Endothelial cell of umbilical vein (primary cell): Measurements from ENCODE around the gene ATP10B.

ENCODE experiments used
- CTCF ChIP-seq, 2 donors: IDR thresholded peaks; 1 replicate in 1 of 2; 2 replicates in 1 of 2; pipeline ENCODE4 v1.5.1; 2011; ENCODE audit warnings: low read length in 2 of 2, mild to moderate bottlenecking in 2 of 2, moderate library complexity in 2 of 2, control low read depth in 1 of 2, inconsistent platforms in 1 of 2, low read depth in 1 of 2; ENCODE audit not compliant: insufficient read depth in 1 of 2; ENCODE audit errors: extremely low read depth in 1 of 2
- EZH2 ChIP-seq: IDR thresholded peaks from 2 replicates; pipeline ENCODE4 v1.6.1; 2012; ENCODE audit warnings: borderline replicate concordance, low read depth, mild to moderate bottlenecking, moderate library complexity, low read length, inconsistent platforms; ENCODE audit not compliant: severe bottlenecking
- MAX ChIP-seq: IDR thresholded peaks from 2 replicates; pipeline ENCODE4 v1.6.1; 2011; ENCODE audit not compliant: insufficient read depth, insufficient read length
- POLR2A ChIP-seq: IDR thresholded peaks from 2 replicates; pipeline ENCODE4 v1.6.1; 2012; ENCODE audit warnings: low read depth, mild to moderate bottlenecking, control low read depth, low read length
- POLR2AphosphoS5 ChIP-seq: IDR thresholded peaks from 2 replicates; pipeline ENCODE4 v1.6.1; 2012; ENCODE audit warnings: low read depth, mild to moderate bottlenecking, control low read depth, low read length, moderate library complexity; ENCODE audit not compliant: insufficient read depth

GRCh38 chr5:160757194-160757593, 94.8 kb downstream of the ATP10B start:
- TF ChIP-seq POLR2AphosphoS5 = no peak
- TF ChIP-seq POLR2A = no peak
- TF ChIP-seq CTCF (IDR thresholded peaks at IDR 0.05; ENCODE audit: extremely low read depth in 1 of 2, insufficient read depth in 1 of 2, low read depth in 1 of 2, low read length in 2 of 2) = no peak
- TF ChIP-seq MAX = no peak
- no peak for TF ChIP-seq EZH2
